HG03520 (cell line): Measurements from ENCODE around the gene NUB1.
A peak's percentile ranks its signal among the peaks of the same experiment; 100 is the strongest.
"Not testable (repeated sequence)": the region's sequence is repeated elsewhere in the genome, so short reads cannot be mapped to it uniquely, and the experiment has no call there.

Source experiments
- ATAC-seq: cut with Tn5 transposase; IDR thresholded peaks from one replicate; pipeline ENCODE4 v1.9.1; 2021; ENCODE audit warnings: mild to moderate bottlenecking, moderate library complexity; ENCODE audit not compliant: unreplicated experiment

NUB1 gene, protein sequence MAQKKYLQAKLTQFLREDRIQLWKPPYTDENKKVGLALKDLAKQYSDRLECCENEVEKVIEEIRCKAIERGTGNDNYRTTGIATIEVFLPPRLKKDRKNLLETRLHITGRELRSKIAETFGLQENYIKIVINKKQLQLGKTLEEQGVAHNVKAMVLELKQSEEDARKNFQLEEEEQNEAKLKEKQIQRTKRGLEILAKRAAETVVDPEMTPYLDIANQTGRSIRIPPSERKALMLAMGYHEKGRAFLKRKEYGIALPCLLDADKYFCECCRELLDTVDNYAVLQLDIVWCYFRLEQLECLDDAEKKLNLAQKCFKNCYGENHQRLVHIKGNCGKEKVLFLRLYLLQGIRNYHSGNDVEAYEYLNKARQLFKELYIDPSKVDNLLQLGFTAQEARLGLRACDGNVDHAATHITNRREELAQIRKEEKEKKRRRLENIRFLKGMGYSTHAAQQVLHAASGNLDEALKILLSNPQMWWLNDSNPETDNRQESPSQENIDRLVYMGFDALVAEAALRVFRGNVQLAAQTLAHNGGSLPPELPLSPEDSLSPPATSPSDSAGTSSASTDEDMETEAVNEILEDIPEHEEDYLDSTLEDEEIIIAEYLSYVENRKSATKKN

DNA sequence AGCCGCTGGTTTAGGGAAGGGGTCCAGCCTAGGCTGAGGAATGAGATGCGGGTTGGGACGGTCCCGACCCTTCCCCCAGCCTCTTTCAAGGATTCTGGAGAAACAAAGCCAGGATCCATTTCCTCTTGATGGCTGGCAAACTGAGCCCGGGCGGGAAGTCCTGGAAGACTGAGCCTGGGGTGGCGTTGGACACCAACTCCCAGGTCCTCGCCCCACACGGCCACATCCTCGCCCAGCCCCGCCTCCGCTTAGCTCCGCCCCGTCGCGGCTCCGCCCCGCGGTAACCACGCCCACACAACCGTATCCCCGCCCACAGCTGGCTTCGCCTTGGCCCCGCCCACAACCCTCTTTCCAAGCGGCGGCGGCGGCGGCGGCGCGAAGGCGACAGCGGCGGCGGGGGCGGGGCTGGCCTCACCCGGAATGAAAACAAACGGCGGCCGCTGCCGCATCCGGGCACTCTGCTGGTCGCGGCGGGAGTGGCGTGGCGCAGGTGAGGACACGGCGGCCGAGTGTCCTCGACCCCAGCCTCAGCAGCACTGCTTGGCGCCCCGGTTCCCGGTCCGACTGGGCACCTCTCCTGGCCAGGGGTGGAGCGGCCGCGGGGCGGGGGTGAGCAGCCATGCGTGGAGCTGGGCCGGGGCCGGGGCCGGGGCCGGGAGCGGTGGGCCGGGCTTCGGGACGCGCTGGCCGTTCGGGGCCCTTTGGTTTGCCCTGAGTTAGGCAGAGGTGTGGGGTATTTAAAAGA, at the start of gene NUB1:
TSS of gene NUB1 (plus strand) at position 456 of the 745 bp plus-strand sequence. CDS start 3,538 bp downstream, outside the sequence.
- peak; percentile 43 for ATAC-seq

DNA sequence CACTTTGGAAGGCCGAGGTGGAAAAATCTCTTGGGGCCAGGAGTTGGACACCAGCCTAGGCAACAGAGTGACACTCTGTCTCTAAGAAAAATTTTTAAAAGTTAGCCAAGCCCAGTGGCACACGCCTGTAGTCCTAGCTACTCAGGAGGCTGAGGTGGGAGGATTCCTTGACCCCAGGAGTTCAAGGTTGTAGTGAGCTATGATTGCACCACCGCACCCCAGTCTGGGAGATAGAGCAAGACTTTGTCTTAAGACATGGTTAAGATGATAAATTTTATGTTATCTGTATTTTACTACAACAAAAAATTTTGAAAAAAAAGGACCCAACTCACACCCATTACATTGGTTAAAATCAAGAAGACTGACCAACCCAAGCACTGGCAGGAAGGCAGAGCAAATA, 48.8 kb upstream of the NUB1 start:
- ATAC-seq = no peak

DNA sequence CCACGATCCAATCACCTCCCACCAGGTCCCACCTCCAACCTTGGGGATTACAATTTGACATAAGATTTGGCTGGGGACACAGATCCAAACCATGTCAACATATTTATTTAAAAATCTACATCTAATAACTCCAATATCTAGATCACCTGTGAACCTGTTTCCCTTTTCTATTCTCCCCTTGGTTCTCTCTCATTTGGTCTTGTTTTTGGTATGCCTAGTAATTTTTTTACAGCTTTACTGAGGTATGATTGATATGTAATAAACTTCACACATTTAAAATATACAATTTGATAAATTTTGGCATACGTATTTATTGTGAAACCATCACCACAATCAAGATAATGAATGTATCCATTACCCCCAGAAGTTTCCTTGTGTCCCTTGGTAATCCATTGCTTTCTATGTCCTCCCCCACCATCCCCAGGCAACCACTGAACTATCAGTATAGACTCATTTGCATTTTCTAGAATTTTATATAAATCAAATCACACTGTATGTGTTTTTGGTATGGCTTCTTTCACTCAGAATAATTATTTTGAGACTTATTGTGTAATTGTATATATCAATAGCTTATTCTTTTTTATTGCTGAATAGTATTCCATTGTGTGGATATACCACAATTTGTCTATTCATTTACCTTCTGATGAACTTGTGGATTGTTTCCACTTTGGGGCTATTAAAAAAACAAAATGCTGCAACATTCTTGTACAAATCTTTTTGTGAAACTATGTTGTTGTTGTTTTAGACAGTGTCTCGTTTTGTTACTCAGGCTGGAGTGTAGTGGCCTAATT, 45.2 kb upstream of the NUB1 start:
- ATAC-seq = no peak

DNA sequence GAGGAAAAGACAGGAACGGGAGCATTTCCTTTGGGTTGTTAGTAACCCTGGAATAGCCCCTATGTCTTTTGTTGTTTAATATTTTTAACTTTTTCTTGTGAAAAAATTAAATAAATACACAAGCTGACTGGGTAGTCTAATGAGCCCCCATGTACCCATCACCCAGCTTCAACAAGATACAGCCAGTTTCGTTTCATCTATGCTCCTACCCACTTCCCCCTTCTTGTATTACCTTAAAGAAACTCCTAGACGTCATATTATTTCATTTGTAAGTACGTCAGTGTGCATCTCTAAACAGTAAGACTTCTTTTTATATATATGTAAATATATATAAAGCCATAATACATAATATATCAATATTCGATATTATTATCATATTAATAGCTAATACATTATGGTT, 42.8 kb upstream of the NUB1 start:
- ATAC-seq = no peak

DNA sequence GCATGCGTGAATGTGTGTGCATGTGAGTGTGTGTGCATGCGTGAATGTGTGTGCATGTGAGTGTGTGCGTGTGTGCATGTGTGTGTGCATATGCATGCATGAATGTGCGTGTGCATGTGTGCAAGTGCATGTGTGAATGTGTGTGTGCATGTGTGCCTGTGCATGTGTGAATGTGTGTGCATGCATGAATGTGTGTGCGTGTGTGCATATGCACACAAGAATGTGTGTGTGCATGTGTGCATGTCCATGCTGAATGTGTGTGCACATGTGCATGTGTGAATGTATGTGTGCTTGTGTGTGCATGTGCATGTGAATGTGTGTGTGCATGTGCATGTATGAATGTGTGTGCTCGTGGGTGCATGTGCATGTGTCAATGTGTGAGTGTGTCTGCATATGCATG, 42.1 kb upstream of the NUB1 start:
- ATAC-seq = no peak

DNA sequence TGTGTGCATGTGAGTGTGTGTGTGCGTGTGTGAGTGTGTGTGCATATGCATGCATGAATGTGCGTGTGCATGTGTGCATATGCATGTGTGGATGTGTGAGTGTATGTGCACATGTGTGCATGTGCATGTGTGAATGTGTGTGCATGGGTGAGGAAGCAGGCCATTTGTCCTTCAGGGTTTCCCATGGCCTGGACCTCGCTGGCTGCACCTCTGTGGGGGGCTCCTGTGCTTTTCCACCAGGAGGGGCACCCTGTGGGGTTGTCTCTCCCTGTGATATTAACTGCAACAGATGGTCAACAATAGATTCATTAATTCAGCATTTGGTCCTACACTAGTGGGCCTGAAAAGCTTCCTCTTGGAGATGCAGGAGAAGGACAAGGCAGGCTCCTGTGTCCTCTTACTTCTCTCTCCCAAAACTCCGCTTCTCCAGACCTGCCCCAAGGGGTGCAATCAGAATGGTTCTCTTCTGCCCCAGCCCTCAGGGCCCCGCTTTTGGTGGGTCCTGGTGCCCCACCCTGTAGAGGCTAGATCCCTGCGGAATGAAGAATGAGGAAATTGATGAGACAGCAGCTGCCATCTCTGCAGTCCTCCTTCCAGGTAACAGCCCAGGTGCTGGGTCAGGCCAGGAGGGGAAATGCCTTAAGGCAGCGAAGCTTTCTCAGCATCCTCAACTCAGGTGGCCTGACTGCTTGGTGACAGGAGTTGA, 41.5 kb upstream of the NUB1 start:
- ATAC-seq = no peak

DNA sequence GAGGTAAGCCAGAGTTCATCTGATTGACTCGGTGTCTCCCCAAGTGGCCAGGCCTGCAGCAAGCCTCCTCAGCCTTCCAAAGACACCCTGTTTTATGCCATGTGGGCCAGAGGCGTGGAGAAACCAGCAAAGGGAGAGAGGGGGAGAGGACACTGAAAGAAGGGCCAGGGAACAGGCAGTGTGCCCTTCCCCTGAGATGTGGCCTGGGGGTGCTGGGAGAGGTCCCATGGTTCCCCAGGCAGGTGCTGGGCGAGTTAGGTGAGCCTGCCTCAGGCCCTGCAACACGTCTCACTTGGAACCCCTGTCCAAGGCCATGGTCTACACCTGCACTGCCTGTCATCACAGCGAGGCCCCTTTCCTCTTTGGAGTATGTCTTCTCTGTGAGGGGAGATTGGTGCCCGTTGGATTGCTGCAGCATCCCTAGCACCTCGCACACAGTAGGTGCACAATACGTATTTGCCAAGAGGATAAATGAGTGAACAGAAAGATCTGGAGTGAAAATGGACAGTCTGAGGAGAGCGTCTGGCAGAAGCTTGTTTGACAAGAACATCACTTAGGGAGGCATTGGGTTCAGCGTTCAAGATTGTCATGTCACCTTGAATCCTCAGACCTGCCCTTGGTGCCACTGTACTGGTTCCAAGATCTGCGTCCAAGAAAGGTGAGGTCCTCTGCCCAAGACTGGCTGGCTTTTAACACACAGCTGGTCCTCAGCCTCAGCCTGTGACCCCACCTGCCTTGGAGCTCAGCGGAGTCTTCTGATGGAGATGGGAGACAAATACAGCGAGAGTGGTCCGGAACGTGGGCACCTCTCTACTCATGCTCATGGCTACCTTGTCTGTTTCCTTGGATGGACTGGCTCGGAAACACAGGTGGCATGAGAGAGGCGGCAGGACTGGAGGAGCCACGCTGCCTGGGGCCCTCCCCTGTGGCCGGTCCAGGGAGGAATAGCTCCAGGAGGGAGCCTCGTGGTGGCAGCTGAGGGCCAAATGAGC, 39.8 kb upstream of the NUB1 start:
- no peak for ATAC-seq

DNA sequence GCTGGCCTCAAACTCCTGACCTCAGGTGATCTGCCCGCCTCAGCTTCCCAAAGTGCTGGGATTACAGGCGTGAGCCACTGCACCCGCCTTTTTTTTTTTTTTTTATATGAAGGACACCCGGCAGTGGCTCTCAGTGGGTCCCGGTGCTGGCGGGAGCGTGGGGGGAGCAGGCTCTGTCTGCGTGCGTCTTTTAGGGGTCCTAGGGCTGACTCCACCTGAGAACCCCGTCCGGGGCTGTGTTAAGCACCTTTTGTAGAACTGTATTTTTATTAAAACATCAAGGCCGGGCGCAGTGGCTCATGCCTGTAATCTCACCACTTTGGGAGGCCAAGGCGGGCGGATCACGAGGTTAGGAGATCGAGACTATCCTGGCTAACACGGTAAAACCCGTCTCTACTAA, 37.4 kb upstream of the NUB1 start:
- ATAC-seq = not testable (repeated sequence)

DNA sequence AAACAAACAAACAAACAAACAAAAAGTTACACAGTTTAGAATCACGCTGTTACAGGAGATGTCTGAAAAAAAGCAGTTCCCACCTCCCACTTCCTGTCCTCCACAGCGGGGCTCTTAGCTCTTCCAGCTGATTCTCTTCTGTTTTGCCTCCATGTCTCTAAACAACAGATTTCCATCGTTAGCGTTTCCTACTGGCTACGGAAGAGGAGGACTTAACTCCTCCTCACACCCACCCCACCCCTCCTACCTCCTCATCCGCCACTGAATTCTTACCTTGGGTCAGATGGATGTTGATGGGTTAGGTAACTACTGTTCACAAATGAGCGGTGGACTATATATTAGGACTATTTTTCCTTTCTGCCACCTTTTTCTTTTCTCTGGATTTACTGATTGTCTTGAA, 36.8 kb upstream of the NUB1 start:
- no peak for ATAC-seq

DNA sequence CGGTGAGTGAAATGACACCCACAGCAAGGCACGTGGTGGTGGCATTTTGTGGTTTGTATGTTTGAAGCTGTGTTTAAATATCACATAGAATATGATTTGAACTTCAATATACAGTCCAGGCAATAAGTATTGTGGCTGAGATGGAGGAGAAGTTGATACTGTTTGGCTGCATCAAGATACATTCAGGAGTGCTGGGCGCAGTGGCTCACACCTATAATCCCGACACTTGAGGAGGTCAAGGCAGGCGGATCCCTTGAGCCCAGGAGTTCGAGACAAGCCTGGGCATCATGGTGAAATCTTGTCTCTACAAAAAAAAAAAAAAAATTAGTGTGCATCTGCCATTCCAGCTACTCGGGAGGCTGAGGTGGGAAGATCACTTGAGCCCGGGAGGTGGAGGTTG, 35.2 kb upstream of the NUB1 start:
- no peak for ATAC-seq

DNA sequence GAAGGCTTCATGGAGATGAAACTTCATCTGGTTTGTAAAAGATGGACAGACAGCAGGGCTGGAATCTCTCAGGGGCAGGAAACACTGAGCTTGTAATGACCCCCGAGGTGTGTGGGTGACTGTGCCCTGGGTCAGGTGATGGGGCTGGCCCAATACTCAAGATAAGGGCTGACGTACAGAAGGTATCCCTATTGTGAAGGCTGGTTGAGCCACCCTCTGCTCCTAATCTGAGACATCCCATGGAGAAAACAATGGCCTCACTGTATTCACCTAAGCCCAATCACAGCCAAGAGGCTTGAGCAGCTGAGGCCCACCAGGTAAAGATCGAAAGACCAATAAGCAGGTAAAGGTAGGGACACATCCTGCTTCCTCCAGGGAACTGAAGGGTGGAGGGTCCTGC, 34.8 kb upstream of the NUB1 start:
- ATAC-seq = no peak

DNA sequence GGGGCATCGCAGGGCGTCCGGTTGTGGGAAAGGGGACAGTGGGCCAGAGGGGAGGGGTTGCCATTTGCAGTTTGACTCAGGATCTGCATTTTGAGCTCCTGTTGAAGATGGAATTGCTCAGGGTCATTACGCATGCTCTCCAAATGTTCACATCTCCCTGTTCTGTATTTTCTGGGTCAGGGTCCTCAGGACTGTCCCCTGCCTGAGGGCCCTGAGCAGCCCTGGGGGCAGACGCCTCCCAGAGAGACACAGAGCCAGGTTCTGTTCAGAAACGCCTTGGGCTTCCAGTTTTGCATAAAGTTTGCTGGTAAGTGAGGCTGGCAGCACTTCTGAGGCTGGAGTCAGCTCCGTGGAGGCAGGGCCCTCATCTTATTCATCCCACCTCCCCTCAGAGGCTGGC, 34.1 kb upstream of the NUB1 start:
- ATAC-seq = no peak

DNA sequence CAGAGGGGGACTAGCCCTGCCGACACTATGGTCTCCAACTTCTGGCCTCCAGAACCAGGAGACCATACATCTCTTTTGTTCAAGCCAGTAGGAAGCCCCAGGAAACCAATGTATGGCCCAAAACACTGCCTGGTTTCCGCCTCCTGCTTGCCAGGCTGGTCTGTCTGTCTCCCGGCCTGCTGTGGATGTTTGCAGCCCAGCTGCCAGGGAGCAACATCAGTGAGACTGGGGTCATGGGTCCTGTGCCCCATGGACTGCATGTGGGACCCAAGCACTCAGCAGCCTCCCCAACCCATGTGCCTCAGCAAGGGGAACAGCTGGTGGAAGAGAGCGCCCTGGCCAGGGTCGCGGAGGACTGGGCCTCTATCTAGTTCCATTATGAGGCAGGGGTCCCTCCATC, 33.4 kb upstream of the NUB1 start:
- ATAC-seq = no peak

DNA sequence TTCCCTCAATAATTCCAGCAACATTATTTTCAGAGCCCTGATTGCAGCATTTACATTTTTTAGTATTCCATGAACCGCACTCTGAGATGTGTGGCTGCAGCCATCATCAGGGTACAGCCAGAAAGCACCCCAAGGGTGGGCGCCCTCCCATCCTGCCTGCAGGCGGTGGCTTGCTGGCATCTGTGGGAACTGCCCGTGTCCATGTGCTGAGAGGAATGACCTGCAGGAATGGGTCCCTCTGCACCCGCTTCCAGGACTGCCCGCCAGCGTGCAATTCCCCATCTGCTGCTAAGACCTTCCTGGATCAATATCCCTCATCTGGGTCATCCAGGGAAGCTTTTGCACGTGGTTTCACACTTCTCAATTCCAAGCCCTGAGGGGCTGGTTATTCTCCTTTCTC, 32.8 kb upstream of the NUB1 start:
- no peak for ATAC-seq

DNA sequence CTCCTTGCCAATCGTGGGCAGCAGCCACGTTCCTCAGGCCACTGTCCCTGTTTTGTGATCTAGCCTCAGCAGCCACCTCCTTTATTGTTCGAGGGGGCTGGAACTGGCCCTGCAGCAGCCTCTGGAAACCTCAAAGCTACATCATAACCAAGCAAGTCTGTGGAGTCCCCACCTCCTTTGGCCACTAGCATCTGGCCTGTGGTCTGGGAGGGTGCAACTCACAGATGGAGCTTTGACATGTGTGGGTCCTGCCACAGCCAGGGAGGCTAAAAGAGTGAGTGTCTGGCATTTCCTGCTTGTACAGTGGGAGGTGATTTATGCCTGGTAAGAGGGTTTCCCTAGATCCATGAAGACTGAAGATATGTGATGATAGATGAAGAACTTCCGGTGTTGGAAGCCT, 32.3 kb upstream of the NUB1 start:
- ATAC-seq = no peak

DNA sequence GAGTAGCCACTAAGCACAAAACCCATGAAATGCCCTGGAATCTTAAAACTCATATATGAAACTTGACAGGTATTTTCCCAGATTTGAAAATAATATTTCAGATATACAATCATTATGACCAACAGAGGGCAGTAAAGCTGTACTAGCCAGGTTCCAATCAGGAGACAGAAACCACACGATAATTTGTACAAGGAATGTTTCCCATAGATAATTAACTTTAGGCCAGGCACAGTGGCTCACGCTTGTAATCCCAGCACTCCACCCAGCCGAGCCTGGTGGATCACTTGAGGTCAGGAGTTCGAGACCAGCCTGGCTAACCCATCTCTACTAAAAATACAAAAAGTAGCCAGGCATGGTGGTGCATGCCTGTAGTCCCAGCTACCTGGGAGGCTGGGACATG, 31.0 kb upstream of the NUB1 start:
- ATAC-seq = no peak

DNA sequence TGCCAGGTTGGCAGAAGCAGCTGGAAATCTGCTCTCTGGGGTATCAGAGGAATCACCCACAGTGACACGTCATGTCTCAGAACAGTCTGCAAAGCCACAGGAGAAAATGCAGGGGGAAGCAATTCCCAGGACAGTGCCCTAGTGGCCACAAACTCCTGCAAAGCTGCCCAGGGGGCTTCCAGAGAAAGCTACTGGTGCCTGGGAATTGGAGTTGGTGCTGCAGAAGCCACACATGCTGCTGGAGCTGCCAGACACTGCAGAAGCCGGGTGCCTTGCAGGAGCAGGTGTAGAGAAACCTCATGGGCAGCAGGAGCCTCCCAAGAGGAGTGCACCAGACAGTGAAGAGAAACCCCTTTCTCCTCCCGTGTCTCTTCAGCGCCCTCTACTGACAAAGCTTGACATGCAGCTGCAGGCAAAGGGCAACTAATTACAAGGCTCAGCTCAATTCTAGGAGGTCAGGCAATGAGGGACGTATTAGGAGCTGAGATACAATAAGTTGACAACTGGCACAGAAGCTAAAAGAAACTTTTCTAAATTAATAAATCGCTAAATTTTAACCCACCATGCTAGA, 30.2 kb upstream of the NUB1 start:
- ATAC-seq = no peak

DNA sequence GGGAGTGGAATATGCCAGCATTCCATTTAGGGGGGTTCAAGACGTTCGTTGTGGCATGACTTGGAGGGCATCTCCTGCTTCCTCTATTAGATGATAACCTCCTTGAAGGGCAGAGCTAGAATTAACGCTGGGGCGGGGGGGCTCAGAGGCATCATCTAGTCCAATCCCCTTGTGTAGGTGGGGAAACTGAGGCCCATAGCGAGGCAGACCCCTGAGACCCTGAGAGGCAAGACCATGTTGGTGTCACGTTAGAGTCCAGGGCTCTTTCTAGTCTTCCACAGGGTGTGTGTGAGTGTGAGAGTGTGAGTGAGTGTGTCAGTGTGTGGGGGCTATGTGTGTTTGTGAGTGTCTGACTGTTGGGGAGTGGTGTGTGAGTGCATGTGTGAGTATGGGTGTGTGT, 29.3 kb upstream of the NUB1 start:
- no peak for ATAC-seq
